Caco-2 (cell line): ENCODE measurements around the gene P2RX1. TPM values are rescaled to one million over a fixed set of nuclear protein-coding genes. Genes with fewer than 3 reads are reported as not detected.

Experiments
- BruUV-seq: library from RNA; stranded (reverse); fragments of 400-500 nt; replicated peaks from 2 replicates; lab custom pipeline; 2021; lab: Mats Ljungman, UMichigan
- CTCF ChIA-PET: fragments of 300-600 bp; sonication (Branson Sonifier 250); formaldehyde crosslinking; loops from one replicate; lab custom pipeline; 2022; ENCODE audit warnings: antibody characterized with exemption; lab: Charles Lee
- POLR2A ChIA-PET: fragments of 300-600 bp; sonication (Branson Sonifier 250); formaldehyde crosslinking; loops from one replicate; lab custom pipeline; 2022; ENCODE audit warnings: antibody characterized with exemption; lab: Charles Lee
- DNase-seq, 2 experiments: peaks; one replicate each; pipeline versions ENCODE4 v3.0.0 to v3.0.0-alpha.2; 2020 to 2022
- H3K27me3 ChIP-seq: replicated peaks from 2 replicates; pipeline ENCODE4 v1.6.0; 2011; ENCODE audit warnings: low read length; ENCODE audit not compliant: control insufficient read depth, insufficient read depth
- H3K36me3 ChIP-seq: 2 replicates; pipeline ENCODE4 v1.5.1; 2011; ENCODE audit warnings: low read length; ENCODE audit not compliant: control insufficient read depth, insufficient read depth
- H3K4me1 ChIP-seq: fragments of 250-450 bp; sonication (Bioruptor Pico); 2 replicates; pipeline ENCODE4 v1.5.1; 2020; ENCODE audit warnings: mild to moderate bottlenecking
- H3K4me3 ChIP-seq: 2 replicates; pipeline ENCODE4 v1.5.1; 2011; ENCODE audit warnings: low read depth, mild to moderate bottlenecking, control low read depth, low read length
- H3K9me3 ChIP-seq: fragments of 250-450 bp; sonication (Bioruptor Pico); 2 replicates; pipeline ENCODE4 v1.5.1; 2020; ENCODE audit warnings: mild to moderate bottlenecking, moderate library complexity
- H3K27ac Mint-ChIP-seq: one replicate; pipeline ENCODE4 v1.8.0; 2022; ENCODE audit warnings: mixed read lengths; ENCODE audit not compliant: unreplicated experiment
- H3K27me3 Mint-ChIP-seq: one replicate; pipeline ENCODE4 v1.8.0; 2022; ENCODE audit warnings: mixed read lengths; ENCODE audit not compliant: insufficient read depth, unreplicated experiment
- H3K36me3 Mint-ChIP-seq: one replicate; pipeline ENCODE4 v1.8.0; 2022; ENCODE audit warnings: mild to moderate bottlenecking, mixed read lengths; ENCODE audit not compliant: insufficient read depth, unreplicated experiment
- H3K4me1 Mint-ChIP-seq: one replicate; pipeline ENCODE4 v1.8.0; 2022; ENCODE audit warnings: low read depth, mixed read lengths; ENCODE audit not compliant: unreplicated experiment
- H3K4me3 Mint-ChIP-seq: one replicate; pipeline ENCODE4 v1.8.0; 2022; ENCODE audit warnings: mild to moderate bottlenecking, moderate library complexity, mixed read lengths; ENCODE audit not compliant: unreplicated experiment
- H3K9me3 Mint-ChIP-seq: one replicate; pipeline ENCODE4 v1.8.0; 2022; ENCODE audit warnings: mixed read lengths; ENCODE audit not compliant: unreplicated experiment
- CTCF ChIP-seq, 2 experiments: fragments of 200-600 bp in 1 of 2; IDR thresholded peaks; 1 replicate in 1 of 2; 2 replicates in 1 of 2; pipeline versions ENCODE4 v1.5.1 to v1.8.0; 2011 to 2022; ENCODE audit warnings: antibody characterized with exemption in 1 of 2, control low read depth in 1 of 2, inconsistent platforms in 1 of 2, low read depth in 1 of 2, low read length in 1 of 2, mild to moderate bottlenecking in 1 of 2, moderate library complexity in 1 of 2; ENCODE audit not compliant: insufficient read depth in 1 of 2, severe bottlenecking in 1 of 2, unreplicated experiment in 1 of 2
- intact Hi-C: fragments of 100-400 bp; cut with micrococcal nuclease; formaldehyde crosslinking; loops from one replicate; pipeline ENCODE4 v1.10.0; 2022; ENCODE audit not compliant: unreplicated experiment
- total RNA-seq: library from RNA; stranded (reverse); gene quantifications from 2 replicates; pipeline ENCODE4 v1.2.3, GENCODE V29; 2022

The P2RX1 gene
- total RNA-seq, 1 experiment from 2014 or later, result 0.23 TPM

- peak overlapping the region; percentile 71 for H3K4me3 Mint-ChIP-seq
- peaks cover 8% of the 10 kb centered on the region for H3K36me3 Mint-ChIP-seq
- H3K36me3 ChIP-seq, result no peaks in the 10 kb centered on the region
- no peak for DNase-seq
- ChIA-PET CTCF (interaction anchor here (0.6 to 2.3 kb wide), 4 partner anchors 48 to 156 kb away, joined by 3 to 11 read pairs (median 4); partner anchors contain the start of gene NCBP3), POLR2A (no interaction called here)
- intact Hi-C loops, result no loop called here
- H3K27me3 ChIP-seq, result no peaks in the 10 kb centered on the region
- peaks cover 7% of the 10 kb centered on the region; the same call in 1 of the 2 replicates for H3K4me1 ChIP-seq
- TF ChIP-seq CTCF (IDR thresholded peaks at IDR 0.05; ENCODE audit: insufficient read depth in 1 of 2, low read depth in 1 of 2, low read length in 1 of 2, severe bottlenecking in 1 of 2, unreplicated experiment in 1 of 2), result no peak
- peak overlapping the region; percentile 91 for H3K27ac Mint-ChIP-seq
- BruUV-seq, result no TSS peak
- H3K9me3 Mint-ChIP-seq, result no peaks in the 10 kb centered on the region
- H3K27me3 Mint-ChIP-seq, result no peaks in the 10 kb centered on the region
- peaks cover 9% of the 10 kb centered on the region for H3K4me1 Mint-ChIP-seq
- H3K4me3 ChIP-seq, result peak overlapping the region; percentile 54
- H3K9me3 ChIP-seq, result no peaks in the 10 kb centered on the region
Observed at GRCh38 chr17:3893720-3894116, 22.5 kb downstream of the P2RX1 start.

- Histone ChIP-seq H3K36me3 (no peaks in the 10 kb centered on the region), H3K4me1 (peaks cover 7% of the 10 kb centered on the region; the same call in 1 of the 2 replicates), H3K4me3 (peak within 1 kb of the TSS; percentile 62), H3K27me3 (no peaks in the 10 kb centered on the region), H3K9me3 (no peaks in the 10 kb centered on the region)
- peak within 1 kb of the TSS; percentile 91 for H3K27ac Mint-ChIP-seq
- peaks cover 9% of the 10 kb centered on the region for H3K4me1 Mint-ChIP-seq
- no TSS peak for BruUV-seq
- H3K9me3 Mint-ChIP-seq, result no peaks in the 10 kb centered on the region
- peak within 1 kb of the TSS; percentile 73 for H3K4me3 Mint-ChIP-seq
- intact Hi-C loops, result no loop called here
- H3K36me3 Mint-ChIP-seq, result peaks cover 8% of the 10 kb centered on the region
- CTCF ChIA-PET, result interaction anchor here (0.6 to 2.3 kb wide), 6 partner anchors 21 to 465 kb away, joined by 3 to 11 read pairs (median 3); partner anchors contain the start of gene NCBP3
- TF ChIP-seq CTCF (IDR thresholded peaks at IDR 0.05; ENCODE audit: insufficient read depth in 1 of 2, low read depth in 1 of 2, low read length in 1 of 2, severe bottlenecking in 1 of 2, unreplicated experiment in 1 of 2), result no peak
- POLR2A ChIA-PET, result interaction anchor here (0.6 kb wide), 1 partner anchor 55 kb away, joined by 4 read pairs; no protein-coding TSS in a partner anchor
- H3K27me3 Mint-ChIP-seq, result no peaks in the 10 kb centered on the region
- DNase-seq, result peak; percentile 84 to 88
Observed at GRCh38 chr17:3893003-3893719, 23.1 kb downstream of the P2RX1 start, which contains the start of gene CAMKK1. Gene CAMKK1, minus strand, starts transcription at chr17:3893053. Its CDS starts 7,366 bp downstream, at chr17:3885687.

- Mint-ChIP-seq H3K27ac (no peak overlapping the region), H3K27me3 (no peaks in the 10 kb centered on the region), H3K9me3 (no peaks in the 10 kb centered on the region), H3K4me1 (peaks cover 9% of the 10 kb centered on the region), H3K4me3 (peak overlapping the region; percentile 73), H3K36me3 (peaks cover 8% of the 10 kb centered on the region)
- DNase-seq, result peak; percentile 35 to 40
- no peak for TF ChIP-seq CTCF (IDR thresholded peaks at IDR 0.05; ENCODE audit: insufficient read depth in 1 of 2, low read depth in 1 of 2, low read length in 1 of 2, severe bottlenecking in 1 of 2, unreplicated experiment in 1 of 2)
- intact Hi-C loops, result no loop called here
- BruUV-seq, result no TSS peak
- Histone ChIP-seq H3K27me3 (no peaks in the 10 kb centered on the region), H3K36me3 (no peaks in the 10 kb centered on the region), H3K4me3 (peak overlapping the region; percentile 62), H3K9me3 (no peaks in the 10 kb centered on the region), H3K4me1 (peaks cover 7% of the 10 kb centered on the region; the same call in 1 of the 2 replicates)
- ChIA-PET POLR2A (interaction anchor here (0.6 kb wide), 1 partner anchor 54 kb away, joined by 4 read pairs; no protein-coding TSS in a partner anchor), CTCF (interaction anchor here (0.6 to 2.3 kb wide), 3 partner anchors 22 to 466 kb away, joined by 3 to 11 read pairs (median 3); partner anchors contain the start of gene NCBP3)
Observed at GRCh38 chr17:3892095-3892998, 23.9 kb downstream of the P2RX1 start.
